HUES6 (cell line): ENCODE results near the gene LRRC7.

Experiments
- H3K27ac ChIP-seq: 2 replicates; pipeline ENCODE4 v1.7.0; 2013; ENCODE audit warnings: low read depth, mild to moderate bottlenecking, low read length, inconsistent platforms
- H3K27me3 ChIP-seq: 2 replicates; pipeline ENCODE4 v1.6.1; 2013; ENCODE audit warnings: low read length; ENCODE audit not compliant: control insufficient read depth, insufficient read depth
- H3K36me3 ChIP-seq: 2 replicates; pipeline ENCODE4 v1.6.1; 2013; ENCODE audit warnings: low read length; ENCODE audit not compliant: control insufficient read depth, insufficient read depth
- H3K4me1 ChIP-seq: 2 replicates; pipeline ENCODE4 v1.6.1; 2013; ENCODE audit warnings: low read length; ENCODE audit not compliant: control insufficient read depth, insufficient read depth
- H3K4me3 ChIP-seq: 2 replicates; pipeline ENCODE4 v1.5.1; 2013; ENCODE audit warnings: low read depth, low read length
- H3K9ac ChIP-seq: one replicate; pipeline ENCODE4 v1.6.1; 2013; ENCODE audit warnings: mild to moderate bottlenecking, low read length
- H3K9me3 ChIP-seq: 2 replicates; pipeline ENCODE4 v1.6.1; 2013; ENCODE audit warnings: low read depth, low read length; ENCODE audit not compliant: control insufficient read depth, insufficient read depth

The LRRC7 gene

DNA sequence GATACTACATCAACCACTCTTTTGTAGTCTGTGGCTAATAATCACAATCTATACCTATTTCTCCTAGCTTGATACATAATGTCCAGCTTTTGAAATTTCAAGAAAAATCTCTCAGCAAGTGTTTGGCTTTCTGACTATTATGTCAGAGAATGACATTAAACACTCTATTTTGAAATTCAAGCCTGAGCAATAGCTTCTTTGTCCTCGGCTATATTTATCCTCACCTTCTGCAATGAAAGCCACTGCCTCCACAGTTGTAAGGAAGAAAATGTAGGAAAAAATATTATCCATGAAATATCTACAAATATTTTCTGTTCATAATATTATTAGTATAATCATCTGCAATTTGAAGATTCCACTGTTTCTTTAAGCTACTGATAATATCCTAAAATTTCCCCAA is 22.1 kb downstream of the LRRC7 start:
- Histone ChIP-seq H3K27ac (no peak overlapping the region), H3K4me1 (no peaks in the 10 kb centered on the region), H3K9ac (no peak overlapping the region), H3K36me3 (no peaks in the 10 kb centered on the region), H3K27me3 (no peaks in the 10 kb centered on the region), H3K9me3 (no peaks in the 10 kb centered on the region), H3K4me3 (no peak overlapping the region)

DNA sequence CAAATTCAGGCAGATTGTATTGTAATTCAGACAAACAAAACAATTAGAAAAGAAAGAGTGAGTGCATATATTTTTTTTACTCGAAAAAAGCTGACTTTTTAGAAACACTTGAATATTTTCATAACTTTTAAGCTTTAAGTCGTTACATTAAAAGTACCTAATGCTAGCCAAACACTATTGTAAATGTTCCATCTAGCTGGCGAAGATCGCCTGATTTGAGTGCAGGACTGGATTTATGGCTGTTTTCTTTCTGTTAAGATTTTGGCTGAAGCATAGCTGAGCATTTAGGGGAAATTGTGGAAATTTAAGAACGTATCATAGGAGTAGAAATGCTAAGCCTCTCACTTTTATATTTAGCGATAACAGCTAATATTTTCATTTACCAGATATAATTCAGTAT is 24.6 kb downstream of the LRRC7 start:
- H3K36me3 ChIP-seq: no peaks in the 10 kb centered on the region
- no peaks in the 10 kb centered on the region for H3K27me3 ChIP-seq
- H3K9ac ChIP-seq: no peak overlapping the region
- no peaks in the 10 kb centered on the region for H3K4me1 ChIP-seq
- no peak overlapping the region for H3K4me3 ChIP-seq
- no peaks in the 10 kb centered on the region for H3K9me3 ChIP-seq
- H3K27ac ChIP-seq: no peak overlapping the region

DNA sequence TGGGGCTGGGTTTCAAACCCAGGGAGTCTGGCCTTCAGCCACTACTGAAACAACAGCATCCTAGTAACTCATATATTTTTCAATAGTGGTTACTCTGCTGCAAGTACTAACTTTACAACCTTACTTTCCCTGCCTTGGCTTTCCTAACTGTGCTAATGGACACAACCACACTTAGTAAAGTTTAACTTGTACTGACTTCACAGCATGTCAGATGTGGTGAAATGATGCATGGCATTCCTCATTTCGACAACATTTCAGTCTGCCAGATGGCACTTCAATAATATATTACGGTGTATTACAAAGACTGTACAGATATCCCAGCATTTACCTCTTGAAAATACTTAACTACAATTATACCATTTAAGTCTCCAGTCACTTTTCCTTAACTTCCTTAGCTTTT is 27.8 kb downstream of the LRRC7 start:
- Histone ChIP-seq H3K4me1 (no peaks in the 10 kb centered on the region), H3K36me3 (no peaks in the 10 kb centered on the region), H3K27me3 (no peaks in the 10 kb centered on the region), H3K9ac (no peak overlapping the region), H3K9me3 (no peaks in the 10 kb centered on the region), H3K27ac (no peak overlapping the region), H3K4me3 (no peak overlapping the region)

DNA sequence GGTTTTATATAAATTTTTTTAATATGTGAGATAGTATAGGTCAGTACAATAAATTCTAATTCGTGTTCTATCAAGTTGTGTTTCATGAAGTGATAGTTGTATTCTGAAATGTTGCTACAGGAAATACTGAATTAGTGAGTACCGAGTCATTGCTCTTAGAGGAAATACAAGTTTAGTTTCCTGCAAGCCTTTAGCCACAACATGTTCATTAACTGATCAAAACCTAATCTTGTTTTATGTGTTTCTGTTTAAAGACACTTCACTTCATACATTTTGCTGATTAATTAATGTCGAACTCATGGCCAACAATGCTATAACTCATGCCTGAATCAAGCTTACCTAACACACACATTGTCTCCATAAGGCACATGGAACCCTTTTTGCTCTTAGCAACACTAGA is 43.6 kb downstream of the LRRC7 start:
- Histone ChIP-seq H3K36me3 (no peaks in the 10 kb centered on the region), H3K27ac (no peak overlapping the region), H3K9ac (no peak overlapping the region), H3K9me3 (no peaks in the 10 kb centered on the region), H3K27me3 (no peaks in the 10 kb centered on the region), H3K4me1 (no peaks in the 10 kb centered on the region), H3K4me3 (no peak overlapping the region)

DNA sequence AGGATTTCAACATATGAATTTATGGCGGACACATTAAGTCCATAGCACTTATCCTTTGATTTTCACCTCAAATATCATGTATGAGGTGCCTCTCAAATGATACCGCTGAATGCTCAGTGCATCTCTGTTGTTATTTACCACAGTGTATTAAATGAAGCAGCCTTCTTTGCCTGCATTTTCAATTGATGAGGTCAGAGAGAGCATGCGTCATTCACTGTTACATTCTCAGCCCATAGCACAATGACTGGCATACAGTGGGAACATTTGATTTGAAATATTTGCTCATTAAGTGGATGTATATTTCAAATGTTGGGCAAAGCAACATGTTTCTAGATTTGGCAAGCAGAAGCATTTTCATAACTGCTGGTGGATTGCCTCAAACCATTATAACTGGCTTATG is 45.7 kb downstream of the LRRC7 start:
- Histone ChIP-seq H3K9me3 (no peaks in the 10 kb centered on the region), H3K27me3 (no peaks in the 10 kb centered on the region), H3K4me1 (no peaks in the 10 kb centered on the region), H3K36me3 (no peaks in the 10 kb centered on the region), H3K9ac (no peak overlapping the region), H3K27ac (no peak overlapping the region), H3K4me3 (no peak overlapping the region)

DNA sequence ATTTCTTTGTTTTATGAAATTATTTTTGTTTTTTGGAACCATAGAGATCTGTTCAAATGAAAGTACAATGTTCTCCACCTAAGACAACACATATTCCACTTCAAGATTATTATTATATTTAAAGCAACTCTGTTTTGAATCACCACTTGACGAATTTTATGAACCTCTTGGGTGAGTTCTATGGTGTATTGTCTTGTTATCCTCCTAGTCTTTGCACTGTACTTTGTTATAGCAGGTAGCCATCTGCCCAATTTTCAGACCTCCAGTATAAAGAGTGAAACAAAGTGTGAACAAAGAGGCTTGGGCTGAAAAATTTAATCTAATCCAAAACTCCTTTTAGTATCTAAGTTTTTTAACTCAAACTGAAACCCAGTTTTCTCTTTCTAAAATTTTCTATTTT is 71.0 kb downstream of the LRRC7 start:
- H3K4me3 ChIP-seq: no peak overlapping the region
- H3K4me1 ChIP-seq: no peaks in the 10 kb centered on the region
- no peak overlapping the region for H3K27ac ChIP-seq
- no peak overlapping the region for H3K9ac ChIP-seq
- no peaks in the 10 kb centered on the region for H3K36me3 ChIP-seq
- no peaks in the 10 kb centered on the region for H3K9me3 ChIP-seq
- no peaks in the 10 kb centered on the region for H3K27me3 ChIP-seq

DNA sequence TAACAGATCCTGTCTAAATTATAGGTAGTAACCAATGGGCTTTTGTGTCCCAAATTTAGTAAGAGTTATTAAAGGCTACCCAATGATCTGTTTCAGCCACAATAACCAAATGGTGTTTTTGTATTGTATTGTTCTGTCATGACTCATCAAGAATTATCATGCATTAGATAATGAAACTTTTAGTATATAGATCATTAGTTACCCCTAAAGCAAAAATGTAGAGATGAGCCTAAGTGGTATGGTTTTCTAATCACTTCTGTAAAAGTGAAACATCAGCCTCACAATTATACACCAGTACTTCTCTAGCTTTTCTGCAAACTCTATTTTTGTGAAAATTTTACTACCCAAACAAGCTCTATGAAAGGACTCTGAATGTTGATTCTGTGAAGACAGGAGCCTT is 71.4 kb downstream of the LRRC7 start:
- H3K9ac ChIP-seq: no peak overlapping the region
- H3K27ac ChIP-seq: no peak overlapping the region
- H3K27me3 ChIP-seq: no peaks in the 10 kb centered on the region
- no peaks in the 10 kb centered on the region for H3K4me1 ChIP-seq
- H3K9me3 ChIP-seq: no peaks in the 10 kb centered on the region
- H3K36me3 ChIP-seq: no peaks in the 10 kb centered on the region
- H3K4me3 ChIP-seq: no peak overlapping the region

DNA sequence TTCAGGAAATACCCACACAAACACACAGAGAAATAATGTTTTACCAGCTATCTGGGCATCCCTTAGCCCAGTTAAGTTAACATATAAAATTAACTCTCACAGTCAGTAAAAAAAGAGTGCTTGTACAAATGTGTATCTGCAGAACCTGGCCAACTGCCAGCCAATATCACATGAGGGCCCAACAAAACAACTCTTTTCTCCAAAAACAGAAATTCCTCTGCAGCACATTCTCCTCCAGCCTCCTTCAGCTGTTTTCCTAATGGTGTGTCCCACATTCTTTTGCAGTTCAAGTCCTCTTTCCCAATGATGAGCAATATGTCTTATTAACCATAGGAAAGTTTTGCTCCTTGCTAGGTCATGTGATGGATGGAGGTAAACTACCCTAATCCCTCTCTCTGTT is 75.5 kb downstream of the LRRC7 start:
- Histone ChIP-seq H3K9ac (no peak overlapping the region), H3K36me3 (no peaks in the 10 kb centered on the region), H3K27me3 (no peaks in the 10 kb centered on the region), H3K4me3 (no peak overlapping the region), H3K9me3 (no peaks in the 10 kb centered on the region), H3K4me1 (no peaks in the 10 kb centered on the region), H3K27ac (no peak overlapping the region)

DNA sequence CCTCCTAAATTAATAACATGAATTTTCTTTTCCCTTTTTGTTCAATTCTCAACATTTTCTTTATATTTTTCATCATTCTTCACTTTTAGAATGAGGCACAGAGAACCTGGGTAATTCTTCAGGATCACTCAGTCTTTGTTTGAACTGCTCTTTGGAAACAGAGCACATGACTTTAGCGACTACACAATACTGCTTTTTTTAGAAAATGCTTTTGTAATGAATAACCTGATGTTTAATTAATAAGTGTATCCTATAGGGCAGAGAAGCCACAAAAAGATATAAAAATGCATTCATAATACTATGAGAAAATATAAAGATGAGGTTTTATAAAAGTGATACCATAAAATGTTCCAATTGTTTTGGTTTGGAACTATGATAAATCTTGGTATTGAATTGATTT is 77.8 kb downstream of the LRRC7 start:
- Histone ChIP-seq H3K4me3 (no peak overlapping the region), H3K27ac (no peak overlapping the region), H3K9me3 (no peaks in the 10 kb centered on the region), H3K36me3 (no peaks in the 10 kb centered on the region), H3K9ac (no peak overlapping the region), H3K27me3 (no peaks in the 10 kb centered on the region), H3K4me1 (no peaks in the 10 kb centered on the region)

DNA sequence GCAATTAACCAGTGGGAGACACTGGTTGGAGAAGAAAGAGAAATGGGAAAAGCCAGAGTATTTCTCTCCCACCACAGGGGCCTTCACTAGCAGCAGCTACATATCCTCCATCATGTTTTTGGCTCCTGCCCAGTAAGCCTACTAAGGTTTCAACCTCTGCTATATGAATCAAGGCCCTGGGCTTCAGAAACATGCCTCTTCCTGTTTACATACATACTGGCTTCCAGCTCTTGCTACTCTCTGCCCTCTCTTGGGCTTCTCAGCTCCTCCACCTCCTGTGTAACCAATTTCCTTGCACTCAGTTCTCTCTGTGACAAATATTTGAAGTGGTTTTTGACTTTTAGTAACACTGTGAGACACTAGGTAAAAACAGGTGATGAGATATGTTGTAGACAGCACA is 80.8 kb downstream of the LRRC7 start:
- Histone ChIP-seq H3K9me3 (no peaks in the 10 kb centered on the region), H3K27ac (no peak overlapping the region), H3K27me3 (no peaks in the 10 kb centered on the region), H3K4me1 (no peaks in the 10 kb centered on the region), H3K9ac (no peak overlapping the region), H3K36me3 (no peaks in the 10 kb centered on the region), H3K4me3 (no peak overlapping the region)

DNA sequence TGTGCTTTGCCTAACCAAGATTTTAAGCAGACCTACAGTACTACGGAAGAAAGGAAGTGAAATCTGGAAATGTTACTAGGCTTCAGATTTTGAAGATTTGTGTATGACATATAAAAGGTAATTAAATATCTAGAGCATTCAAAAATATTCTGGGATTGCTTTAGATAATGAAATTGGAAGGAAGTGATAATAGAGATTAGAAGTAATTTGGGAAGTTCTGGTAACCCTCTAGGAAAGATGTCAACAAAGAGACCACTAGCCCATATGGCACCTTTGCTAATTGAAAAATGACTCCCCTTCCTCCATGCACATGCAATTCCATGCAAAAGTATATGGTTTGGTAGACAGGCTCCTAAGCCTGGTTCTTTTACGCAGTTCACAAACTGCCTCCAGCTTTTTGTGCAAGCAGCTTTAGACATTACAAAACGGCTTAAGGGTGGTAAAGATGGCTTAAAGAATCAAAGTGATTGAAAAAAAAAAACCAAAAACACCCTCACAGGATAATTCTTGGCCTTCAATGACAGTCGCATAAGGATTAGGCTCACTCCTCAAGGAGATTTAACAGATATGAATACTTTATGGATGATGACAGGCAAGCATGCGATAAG is 81.8 kb downstream of the LRRC7 start:
- Histone ChIP-seq H3K36me3 (no peaks in the 10 kb centered on the region), H3K4me3 (no peak overlapping the region), H3K4me1 (no peaks in the 10 kb centered on the region), H3K27ac (no peak overlapping the region), H3K9ac (no peak overlapping the region), H3K27me3 (no peaks in the 10 kb centered on the region), H3K9me3 (no peaks in the 10 kb centered on the region)

DNA sequence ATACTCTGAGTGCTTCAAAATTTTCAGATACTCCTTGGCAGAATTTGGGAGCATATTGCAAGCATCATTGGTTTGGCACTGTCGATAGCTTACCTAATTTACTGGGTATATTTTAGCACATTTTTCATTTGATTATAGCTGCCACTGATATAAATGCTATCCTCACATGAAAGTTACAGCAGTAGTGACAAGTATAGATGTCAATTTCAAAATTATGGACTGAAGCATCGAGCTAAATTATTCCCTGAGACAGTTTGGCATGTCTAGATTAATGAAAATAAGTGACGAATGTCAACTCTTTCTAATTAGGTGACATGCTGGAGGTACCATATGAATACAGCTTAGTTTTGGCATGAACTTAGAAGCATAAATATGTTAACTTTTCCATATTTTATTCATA is 83.1 kb downstream of the LRRC7 start:
- no peak overlapping the region for H3K27ac ChIP-seq
- no peak overlapping the region for H3K4me3 ChIP-seq
- H3K4me1 ChIP-seq: no peaks in the 10 kb centered on the region
- no peaks in the 10 kb centered on the region for H3K9me3 ChIP-seq
- H3K36me3 ChIP-seq: no peaks in the 10 kb centered on the region
- H3K9ac ChIP-seq: no peak overlapping the region
- no peaks in the 10 kb centered on the region for H3K27me3 ChIP-seq
